GM21423 (cell line): ENCODE measurements around the gene RAB11FIP3.
"Not testable (repeated sequence)": the region's sequence is repeated elsewhere in the genome, so short reads cannot be mapped to it uniquely, and the experiment has no call there.

ENCODE experiments used
- ATAC-seq: cut with Tn5 transposase; IDR thresholded peaks from one replicate; pipeline ENCODE4 v1.9.1; 2021; ENCODE audit warnings: mild to moderate bottlenecking, moderate library complexity; ENCODE audit not compliant: unreplicated experiment

RAB11FIP3 gene

DNA sequence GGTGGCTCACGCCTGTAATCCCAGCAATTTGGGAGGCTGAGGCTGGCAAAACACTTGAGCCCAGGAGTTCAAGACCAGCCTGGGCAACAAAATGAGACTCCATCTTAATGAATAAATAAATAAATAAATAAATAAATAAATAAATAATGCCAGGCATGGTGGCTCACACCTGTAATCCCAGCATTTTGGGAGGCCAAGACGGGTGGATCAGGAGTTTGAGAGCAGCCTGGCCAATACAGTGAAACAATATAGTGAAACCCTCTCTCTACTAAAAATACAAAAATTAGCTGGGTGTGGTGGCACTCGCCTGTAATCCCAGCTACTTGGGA, 10.3 kb upstream of the RAB11FIP3 start:
- ATAC-seq, result not testable (repeated sequence)

DNA sequence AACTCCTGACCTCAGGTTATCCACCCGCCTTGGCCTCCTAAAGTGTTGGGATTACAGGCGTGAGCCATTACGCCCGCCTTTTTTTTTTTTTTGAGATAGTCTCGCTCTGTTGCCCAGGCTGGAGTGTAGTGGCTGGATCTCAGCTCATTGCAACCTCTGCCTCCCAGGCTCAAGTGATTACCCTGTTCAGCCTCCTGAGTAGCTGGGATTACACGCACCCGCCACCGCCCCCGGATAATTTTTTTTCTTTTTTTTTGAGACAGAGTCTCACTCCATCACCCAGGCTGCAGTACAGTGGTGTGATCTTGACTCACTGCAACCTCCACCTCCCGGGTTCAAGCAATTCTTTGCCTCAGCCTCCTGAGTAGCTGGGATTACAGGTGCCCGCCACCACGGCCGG, 3.3 kb upstream of the RAB11FIP3 start:
- ATAC-seq, result not testable (repeated sequence)

DNA sequence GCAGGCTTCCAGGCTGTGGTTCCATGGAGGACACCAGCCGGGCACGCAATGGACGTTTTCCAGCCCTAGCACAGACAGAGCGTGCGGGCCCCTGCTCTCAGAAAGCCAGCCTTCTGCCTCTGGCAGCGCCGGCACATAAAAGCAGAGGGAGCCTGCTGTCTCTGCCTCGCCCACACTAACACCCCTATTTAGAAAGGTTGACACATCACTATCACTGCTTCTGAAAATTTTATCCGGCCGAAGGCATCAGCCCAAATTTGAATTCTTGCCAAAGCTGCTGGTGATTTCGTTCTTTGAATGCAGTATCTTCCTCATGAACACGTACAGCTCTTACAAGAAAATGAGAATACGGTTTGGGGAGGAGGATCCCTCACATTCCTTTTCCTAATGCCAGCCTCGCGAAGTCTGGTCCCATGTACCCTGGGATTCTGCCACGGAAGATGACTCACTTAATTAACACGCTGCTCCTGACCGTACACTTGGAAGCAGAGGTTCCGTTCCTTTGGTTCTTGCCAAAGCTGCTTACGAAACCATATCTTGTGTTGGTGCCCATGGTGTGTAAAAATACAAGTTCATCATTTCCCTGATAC, 1.3 kb upstream of the RAB11FIP3 start:
- no peak for ATAC-seq

GRCh38 chr16:424623-425081, 797 bp upstream of the RAB11FIP3 start:
- ATAC-seq, result no peak

- ATAC-seq, result peak; percentile 18
Observed at GRCh38 chr16:425740-426114, 278 bp downstream of the RAB11FIP3 start.

DNA sequence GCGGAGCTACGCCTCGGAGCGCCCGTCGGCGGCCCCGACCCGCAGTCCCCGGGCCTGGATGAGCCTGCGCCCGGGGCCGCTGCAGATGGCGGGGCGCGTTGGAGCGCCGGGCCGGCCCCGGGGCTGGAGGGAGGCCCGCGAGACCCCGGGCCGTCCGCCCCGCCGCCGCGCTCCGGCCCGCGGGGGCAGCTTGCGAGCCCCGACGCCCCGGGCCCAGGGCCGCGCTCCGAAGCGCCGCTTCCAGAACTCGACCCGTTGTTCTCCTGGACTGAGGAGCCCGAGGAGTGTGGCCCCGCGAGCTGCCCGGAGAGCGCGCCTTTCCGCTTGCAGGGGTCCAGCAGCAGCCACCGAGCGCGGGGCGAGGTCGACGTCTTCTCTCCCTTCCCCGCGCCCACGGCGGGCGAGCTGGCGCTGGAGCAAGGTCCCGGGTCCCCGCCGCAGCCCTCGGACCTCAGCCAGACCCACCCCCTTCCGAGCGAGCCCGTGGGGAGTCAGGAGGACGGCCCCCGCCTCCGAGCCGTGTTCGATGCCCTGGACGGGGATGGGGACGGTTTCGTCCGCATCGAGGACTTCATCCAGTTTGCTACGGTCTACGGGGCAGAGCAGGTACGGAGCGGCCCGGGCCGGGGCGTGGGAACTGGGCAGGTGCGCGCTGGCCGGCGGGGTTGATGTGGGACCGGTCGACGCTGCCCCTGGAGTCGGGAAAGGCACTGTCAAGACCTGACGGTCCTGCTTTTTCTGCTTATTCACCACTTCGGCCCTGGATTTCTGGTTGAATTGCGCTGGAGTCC, 861 bp downstream of the RAB11FIP3 start:
- peak; percentile 7 for ATAC-seq

GRCh38 chr16:426906-427249, 1.4 kb downstream of the RAB11FIP3 start:
- no peak for ATAC-seq

DNA sequence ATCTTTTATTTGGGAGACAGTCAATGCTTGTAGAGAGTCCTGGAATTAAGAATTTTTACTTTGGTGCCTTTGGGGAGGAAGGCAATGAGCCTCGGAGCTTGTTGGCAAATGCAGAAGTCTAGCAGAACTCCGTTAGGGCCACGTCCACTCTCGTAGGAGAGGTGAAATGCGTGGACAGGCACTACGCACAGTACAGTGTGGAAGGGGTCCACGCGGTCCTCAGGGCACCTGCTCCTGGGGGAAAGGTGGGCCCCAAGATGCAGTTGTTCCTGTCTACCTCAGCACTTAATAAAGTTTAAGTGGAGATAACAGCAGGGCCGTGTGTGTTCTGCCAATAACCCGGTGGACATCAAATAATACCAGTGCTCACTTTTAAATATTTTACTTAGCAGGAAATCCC, 1.8 kb downstream of the RAB11FIP3 start:
- no peak for ATAC-seq

- ATAC-seq, result no peak
Observed at GRCh38 chr16:430904-431303, 5.5 kb downstream of the RAB11FIP3 start.

DNA sequence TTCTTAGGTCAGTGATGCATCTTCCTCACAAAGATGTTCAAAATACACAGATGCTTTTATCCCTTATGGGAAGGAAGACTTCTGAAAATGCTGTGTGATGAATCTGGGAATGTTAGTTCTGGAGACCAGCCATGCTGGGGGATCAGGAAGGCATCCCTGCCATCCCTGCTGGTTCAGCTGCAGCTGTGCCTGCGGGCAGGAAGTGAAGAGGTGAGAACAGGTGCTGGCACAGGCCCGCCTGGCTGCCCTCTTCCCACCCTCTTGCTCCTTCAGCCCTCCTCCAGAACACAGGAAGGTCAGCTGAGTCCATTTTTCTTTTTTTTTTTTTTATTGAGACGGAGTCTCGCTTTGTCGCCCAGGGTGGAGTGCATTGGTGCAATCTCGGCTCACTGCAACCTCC, 15.2 kb downstream of the RAB11FIP3 start:
- no peak for ATAC-seq

GRCh38 chr16:441447-441846, 16.0 kb downstream of the RAB11FIP3 start:
- ATAC-seq, result no peak

- ATAC-seq, result no peak
Observed at GRCh38 chr16:442976-443375, 17.5 kb downstream of the RAB11FIP3 start.

- no peak for ATAC-seq
Observed at GRCh38 chr16:444027-444426, 18.6 kb downstream of the RAB11FIP3 start.

- ATAC-seq, result no peak
Observed at GRCh38 chr16:445566-445965, 20.1 kb downstream of the RAB11FIP3 start.

DNA sequence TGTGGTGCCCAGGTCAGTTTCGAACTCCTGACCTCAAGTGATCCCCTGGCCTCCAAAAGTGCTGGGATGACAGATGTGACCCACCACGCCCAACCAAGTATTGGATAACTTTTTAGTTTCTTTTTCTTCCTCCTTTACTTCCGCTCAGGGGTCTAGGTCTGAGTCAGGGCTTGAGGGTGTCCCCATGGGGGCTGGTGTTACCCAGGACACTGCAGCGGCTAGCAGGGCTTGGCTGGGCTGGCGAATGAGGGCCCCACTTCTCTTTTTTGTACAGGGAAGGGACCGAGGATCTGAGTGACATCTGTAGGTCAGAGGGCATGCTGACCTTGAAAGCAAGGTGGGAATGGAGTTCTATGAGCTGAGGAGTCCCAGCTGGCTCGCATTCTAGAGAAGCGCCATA, 24.9 kb downstream of the RAB11FIP3 start:
- no peak for ATAC-seq

DNA sequence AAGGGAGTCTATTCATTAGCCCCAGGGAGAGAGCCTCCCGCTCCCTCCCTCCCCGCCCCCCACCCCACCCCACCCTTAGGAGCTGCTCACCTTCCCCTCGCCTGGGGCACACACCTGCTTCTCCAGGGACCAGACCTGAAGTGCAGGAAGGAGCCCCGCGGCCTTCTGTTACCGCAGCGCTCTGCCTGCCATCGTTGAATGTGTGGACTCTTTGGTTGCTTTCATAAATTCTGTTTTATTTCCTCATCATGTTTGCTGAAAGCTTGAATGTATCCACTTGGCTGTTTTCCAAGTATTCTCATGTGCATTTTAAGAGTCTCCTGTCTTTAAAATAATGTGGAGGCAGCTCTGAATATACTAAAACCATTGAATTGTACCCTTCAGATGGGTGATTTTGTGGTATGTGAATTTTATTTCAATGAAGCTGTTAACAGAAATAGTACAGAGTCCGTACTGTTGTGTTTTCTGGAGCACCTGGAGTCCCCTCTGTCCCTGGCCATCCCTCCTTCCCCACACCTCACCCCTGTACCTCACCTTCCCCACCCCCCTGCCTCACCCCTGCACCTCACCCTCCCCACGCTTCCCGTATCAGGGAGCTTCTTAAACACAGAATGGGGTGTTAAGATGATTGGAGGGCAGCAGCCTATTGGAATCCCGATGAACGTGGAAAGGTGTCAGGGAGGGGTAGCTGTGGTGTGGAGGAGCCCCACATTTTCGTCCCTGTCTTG, 25.5 kb downstream of the RAB11FIP3 start:
- ATAC-seq, result no peak

- ATAC-seq, result no peak
Observed at GRCh38 chr16:454397-454940, 29.0 kb downstream of the RAB11FIP3 start.

GRCh38 chr16:455453-455852, 30.0 kb downstream of the RAB11FIP3 start:
- no peak for ATAC-seq

- ATAC-seq, result no peak
Observed at GRCh38 chr16:456891-457483, 31.5 kb downstream of the RAB11FIP3 start.

DNA sequence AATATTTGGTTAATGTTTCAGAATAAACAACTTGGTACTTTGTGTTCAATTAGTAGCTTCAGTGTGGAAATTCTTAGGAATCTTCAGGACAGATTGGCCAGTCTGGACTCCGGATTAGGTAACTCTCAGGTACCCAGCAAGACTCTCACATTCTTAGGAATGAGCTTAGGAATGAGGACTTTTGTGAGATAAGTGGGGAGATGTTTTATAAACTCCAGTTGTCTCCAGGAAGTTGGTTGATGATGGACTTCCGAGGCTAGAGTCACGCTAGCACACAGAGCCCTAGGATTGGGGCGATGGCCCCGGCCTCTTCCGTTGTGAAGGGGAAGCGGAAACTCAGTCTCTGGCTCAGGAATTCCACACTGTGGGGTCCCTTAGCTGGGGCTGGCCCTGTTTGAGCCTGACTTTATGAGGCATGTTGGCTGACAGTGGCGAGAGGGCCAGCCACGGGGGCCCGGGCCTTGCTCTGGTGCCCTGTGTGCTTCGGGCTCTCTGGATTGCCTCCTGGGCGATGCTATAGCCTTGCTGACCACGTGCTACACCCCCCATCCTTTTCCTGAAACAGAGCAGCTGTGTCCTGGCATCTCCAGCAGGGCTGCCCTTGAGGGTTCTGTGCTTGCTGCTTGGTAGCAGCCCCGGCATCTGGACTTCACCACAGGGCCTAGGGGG, 32.4 kb downstream of the RAB11FIP3 start:
- no peak for ATAC-seq

DNA sequence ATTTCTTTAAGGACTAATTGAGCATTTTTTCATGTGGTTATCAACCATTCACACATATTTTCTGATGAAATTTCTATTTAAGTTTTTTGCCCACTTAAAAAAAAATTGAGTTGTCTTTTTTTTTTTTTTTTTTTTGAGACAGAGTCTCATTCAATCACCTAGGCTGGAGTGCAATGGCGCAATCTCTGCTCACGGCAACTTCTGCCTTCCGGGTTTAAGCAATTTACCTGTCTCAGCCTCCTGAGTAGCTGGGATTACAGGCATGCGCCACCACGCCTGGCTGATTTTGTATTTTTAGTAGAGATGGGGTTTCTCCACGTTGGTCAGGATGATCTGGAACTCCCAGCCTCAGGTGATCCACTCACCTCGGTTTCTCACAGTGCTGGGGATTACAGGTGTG, 34.3 kb downstream of the RAB11FIP3 start:
- no peak for ATAC-seq
